HG03342 (cell line): ENCODE data around the gene MRPL20.
A peak's percentile ranks its signal among the peaks of the same experiment; 100 is the strongest.
"Not testable (repeated sequence)": the region's sequence is repeated elsewhere in the genome, so short reads cannot be mapped to it uniquely, and the experiment has no call there.

Experiments used
- ATAC-seq: cut with Tn5 transposase; IDR thresholded peaks from one replicate; pipeline ENCODE4 v1.9.1; 2021; ENCODE audit warnings: mild to moderate bottlenecking, moderate library complexity; ENCODE audit not compliant: unreplicated experiment

Gene MRPL20

GRCh38 chr1:1406821-1407635 lies at the start of gene MRPL20:
Gene MRPL20 (minus strand): TSS chr1:1407293. CDS start chr1:1407217, 76 bp downstream.
- ATAC-seq = peak; percentile 85

DNA sequence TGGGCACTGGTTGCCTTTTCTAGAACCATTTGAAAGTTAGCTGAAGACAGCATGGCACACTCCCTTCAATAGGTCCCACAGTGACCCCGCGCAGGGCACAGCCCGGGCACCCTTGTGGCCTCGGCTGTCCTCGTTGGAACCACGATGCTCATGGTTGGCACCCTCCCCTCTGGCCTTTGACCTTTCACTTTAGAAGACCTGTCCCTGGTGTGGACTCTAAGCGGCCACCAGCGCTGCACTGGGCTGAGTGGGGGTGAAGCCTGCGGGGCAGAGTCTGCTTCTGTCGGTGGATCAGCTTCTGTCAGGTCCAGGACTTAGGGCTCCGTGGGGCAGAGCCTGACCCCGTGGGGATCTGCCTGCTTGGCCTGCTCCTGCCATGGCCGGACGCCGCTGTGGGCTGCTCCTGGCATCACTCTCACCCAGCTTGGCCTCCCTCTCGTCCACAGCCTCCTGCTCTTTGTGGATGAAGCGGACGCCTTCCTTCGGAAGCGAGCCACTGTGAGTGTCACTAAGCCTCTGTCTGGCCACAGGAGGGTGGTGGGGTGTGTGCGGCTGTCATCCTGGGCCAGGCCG lies 49.7 kb upstream of the MRPL20 start:
- not testable (repeated sequence) for ATAC-seq

- ATAC-seq = not testable (repeated sequence)
Measured at GRCh38 chr1:1455934-1456333, 48.8 kb upstream of the MRPL20 start.

GRCh38 chr1:1455366-1455884 lies 48.3 kb upstream of the MRPL20 start:
- ATAC-seq = no peak

GRCh38 chr1:1454286-1455056 lies 47.4 kb upstream of the MRPL20 start:
- ATAC-seq = not testable (repeated sequence)

- no peak for ATAC-seq
Measured at GRCh38 chr1:1452882-1453281, 45.8 kb upstream of the MRPL20 start.

DNA sequence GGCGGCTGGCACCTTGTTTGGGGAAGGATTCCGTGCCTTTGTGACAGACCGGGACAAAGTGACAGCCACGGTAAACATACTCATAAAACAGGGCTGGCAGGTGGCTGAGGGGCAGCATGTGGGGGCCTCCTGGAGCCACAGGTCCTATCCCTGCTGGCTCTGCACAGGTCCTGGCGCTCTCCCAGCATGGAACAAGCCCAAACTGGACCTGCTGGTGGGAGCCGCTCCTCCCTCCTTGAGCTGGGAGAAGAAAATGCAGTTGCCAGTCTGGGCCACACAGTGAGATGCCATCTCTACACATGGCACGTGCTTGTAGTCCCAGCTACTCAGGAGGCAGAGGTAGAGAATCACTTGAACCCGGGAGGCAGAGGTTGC lies 45.3 kb upstream of the MRPL20 start:
- not testable (repeated sequence) for ATAC-seq

- ATAC-seq = no peak
Measured at GRCh38 chr1:1451696-1452364, 44.7 kb upstream of the MRPL20 start.

DNA sequence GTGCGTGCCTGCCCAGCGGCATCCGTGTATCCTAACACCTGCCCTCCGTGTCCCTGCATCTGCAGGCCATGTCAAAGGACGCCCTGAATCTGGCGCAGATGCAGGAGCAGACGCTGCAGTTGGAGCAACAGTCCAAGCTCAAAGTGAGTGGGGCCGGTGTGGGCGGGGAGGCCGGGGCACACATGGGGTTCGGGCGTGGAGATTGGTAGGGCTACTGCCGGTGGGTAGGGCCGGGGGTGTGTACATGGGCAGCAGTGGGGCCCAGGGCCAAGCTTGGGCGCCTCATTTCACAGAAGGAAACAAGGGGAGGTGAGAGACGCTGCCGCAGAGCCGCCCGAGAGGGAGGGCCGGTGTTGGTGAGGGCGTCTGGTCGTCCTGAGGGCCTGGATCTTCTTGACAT lies 43.5 kb upstream of the MRPL20 start:
- not testable (repeated sequence) for ATAC-seq

- no peak for ATAC-seq
Measured at GRCh38 chr1:1449099-1449739, 42.1 kb upstream of the MRPL20 start, which contains the start of gene ATAD3C. Gene ATAD3C (plus strand): TSS chr1:1449689. CDS start chr1:1450684, 995 bp downstream.

DNA sequence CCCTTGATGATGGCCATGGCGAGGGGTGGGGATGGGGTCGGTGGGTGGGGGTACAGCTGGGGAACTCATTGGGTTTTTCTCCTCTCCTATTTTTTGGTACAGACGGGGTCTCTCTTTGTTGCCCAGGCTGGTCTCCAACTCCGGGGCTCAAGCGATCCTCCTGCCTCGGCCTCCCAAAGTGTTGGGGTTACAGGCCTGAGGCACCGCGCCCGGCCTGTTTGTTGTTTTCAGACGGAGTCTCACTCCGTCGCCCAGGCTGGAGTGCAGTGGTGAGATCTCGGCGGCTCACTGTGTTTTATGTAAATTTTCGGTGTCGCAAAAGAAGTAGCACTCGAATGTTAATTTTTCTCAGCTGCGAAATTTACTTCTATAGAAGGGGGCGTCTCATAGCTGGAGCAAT lies 39.5 kb upstream of the MRPL20 start:
- ATAC-seq = not testable (repeated sequence)

DNA sequence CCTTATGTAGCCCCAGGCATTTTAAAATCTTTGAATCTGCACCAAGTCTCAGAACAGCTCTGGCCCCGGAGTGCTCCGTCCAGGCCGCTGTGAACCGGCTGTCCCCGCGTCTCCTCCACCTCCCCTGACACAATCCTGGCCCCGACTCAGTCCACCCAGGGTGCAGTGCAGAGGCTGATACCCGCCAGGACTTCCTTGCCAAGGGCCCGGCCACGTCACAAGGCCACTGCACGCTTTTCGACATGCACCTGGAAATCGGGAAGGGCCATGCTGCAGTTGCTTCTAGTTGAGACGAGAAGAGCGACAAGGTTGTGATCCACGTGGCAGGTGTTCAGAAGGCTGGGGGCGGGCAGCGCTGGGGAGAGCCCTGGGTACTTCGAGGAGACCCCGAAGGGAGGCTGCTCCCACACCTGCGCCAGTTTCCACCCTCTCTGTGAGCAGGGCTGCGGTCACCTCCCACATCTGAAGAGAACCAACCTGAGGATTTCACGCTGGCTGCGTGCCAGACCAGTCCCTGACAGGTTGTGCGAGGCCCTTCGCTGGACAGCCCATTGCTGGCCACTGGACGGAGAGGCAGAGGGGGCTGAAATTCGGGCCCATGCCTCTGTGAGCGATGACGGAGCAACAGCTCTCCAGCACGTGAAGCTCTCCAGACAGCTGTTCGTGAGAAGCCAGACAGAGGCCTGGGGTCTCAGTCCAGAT lies 35.1 kb upstream of the MRPL20 start:
- ATAC-seq = no peak

DNA sequence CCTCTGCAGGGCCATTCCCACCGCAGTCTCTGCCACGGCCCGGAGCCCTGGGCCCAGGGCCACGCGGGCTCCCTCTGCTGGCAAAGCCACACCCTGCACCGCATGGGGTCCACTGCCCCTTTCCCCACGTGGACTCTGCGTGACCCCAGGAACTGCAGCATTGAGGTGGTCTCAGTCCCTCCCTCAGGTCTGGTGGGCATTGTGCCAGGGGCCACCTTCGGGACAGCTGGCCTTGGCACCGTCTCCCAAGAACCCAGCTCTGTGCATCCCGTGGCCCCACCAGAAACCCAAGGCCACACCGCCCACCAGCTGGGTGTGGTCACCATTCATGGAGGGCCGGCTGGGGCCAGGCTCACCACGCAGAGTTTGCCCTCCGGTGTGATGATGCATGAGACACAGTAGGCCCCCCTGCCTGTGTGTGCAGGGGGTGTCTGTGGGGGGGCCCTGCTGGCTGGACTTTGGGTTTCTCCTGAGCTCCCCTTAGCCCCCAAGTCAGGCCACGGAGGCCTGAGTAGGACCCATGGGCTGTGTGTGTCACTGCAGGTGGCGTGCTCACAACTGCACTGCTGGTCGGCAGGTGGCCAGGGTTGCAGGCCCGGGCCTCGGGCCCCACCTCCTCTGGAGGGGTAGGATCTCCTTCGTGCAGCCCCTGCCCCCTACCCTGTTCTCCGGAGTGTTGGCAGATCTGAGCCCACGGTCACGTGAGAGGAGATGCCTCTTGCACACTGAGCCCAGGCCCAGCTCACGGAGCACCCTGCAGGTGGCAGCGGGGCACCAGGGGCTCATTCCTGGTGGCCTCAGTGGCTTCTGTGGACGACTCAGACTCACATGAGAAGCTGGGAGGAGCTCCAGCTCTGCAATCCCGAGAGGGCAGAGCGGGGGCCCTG lies 34.2 kb upstream of the MRPL20 start:
- ATAC-seq = no peak

- no peak for ATAC-seq
Measured at GRCh38 chr1:1440262-1441001, 33.3 kb upstream of the MRPL20 start.

- ATAC-seq = no peak
Measured at GRCh38 chr1:1439546-1440261, 32.6 kb upstream of the MRPL20 start.

DNA sequence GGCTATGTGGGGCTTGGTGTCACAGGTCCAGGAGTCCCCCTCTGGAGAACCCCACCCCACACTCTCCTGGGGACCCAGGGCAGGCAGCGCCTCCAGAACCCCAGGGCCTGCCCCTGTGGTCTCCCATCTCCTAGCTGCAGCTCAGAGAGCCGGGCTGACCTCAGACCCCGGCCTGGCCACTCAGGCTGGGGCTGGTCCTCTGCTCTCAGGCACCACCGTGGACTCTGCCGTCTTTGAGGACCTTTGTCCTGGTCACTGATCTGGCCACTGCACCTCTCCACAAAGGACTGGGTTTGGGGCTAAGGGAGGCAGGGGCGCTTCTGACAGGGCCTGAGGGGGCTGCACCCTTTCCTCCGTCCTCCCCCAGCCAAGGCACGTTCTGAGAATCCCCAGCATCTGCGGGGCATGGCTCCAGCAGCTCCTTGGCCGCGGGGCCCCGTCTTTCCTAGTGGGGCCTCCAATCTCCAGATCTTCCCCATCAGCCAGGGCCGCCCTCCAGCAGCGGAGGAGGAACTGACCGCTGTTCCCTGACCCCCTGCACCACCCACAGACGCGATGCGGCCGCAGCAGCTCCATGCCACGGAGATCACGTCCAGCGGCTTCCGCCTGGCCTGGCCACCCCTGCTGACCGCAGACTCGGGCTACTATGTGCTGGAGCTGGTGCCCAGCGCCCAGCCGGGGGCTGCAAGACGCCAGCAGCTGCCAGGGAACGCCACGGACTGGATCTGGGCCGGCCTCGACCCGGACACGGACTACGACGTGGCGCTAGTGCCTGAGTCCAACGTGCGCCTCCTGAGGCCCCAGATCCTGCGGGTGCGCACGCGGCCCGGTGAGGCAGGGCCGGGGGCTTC lies 31.7 kb upstream of the MRPL20 start:
- no peak for ATAC-seq
